ENCODE measurements around the gene KREMEN1.

KREMEN1 gene

GRCh38 chr22:29125443-29125778, 52.6 kb downstream of the KREMEN1 start:
- in situ Hi-C loops (cut with MboI; ENCODE audit: low sequenced_read_pairs), result no loop called here

- in situ Hi-C loops (cut with MboI; ENCODE audit: low sequenced_read_pairs), result no loop called here
These were observed 53.0 kb downstream of the KREMEN1 start for GRCh38 chr22:29125844-29126243.

- in situ Hi-C loops (cut with MboI; ENCODE audit: low sequenced_read_pairs), result no loop called here
These were observed 54.0 kb downstream of the KREMEN1 start for GRCh38 chr22:29126670-29127395.

GRCh38 chr22:29128891-29129807, 56.3 kb downstream of the KREMEN1 start:
- in situ Hi-C loops (cut with MboI; ENCODE audit: low sequenced_read_pairs), result no loop called here

GRCh38 chr22:29129808-29130140, 56.9 kb downstream of the KREMEN1 start:
- in situ Hi-C loops (cut with MboI; ENCODE audit: low sequenced_read_pairs), result no loop called here

- in situ Hi-C loops (cut with MboI; ENCODE audit: low sequenced_read_pairs), result no loop called here
These were observed 57.6 kb downstream of the KREMEN1 start for GRCh38 chr22:29130476-29130875.

- in situ Hi-C loops (cut with MboI; ENCODE audit: low sequenced_read_pairs), result no loop called here
These were observed 60.8 kb downstream of the KREMEN1 start for GRCh38 chr22:29133603-29134133.

GRCh38 chr22:29134448-29134847, 61.6 kb downstream of the KREMEN1 start:
- in situ Hi-C loops (cut with MboI; ENCODE audit: low sequenced_read_pairs), result no loop called here

- in situ Hi-C loops (cut with MboI; ENCODE audit: low sequenced_read_pairs), result no loop called here
These were observed 64.2 kb downstream of the KREMEN1 start for GRCh38 chr22:29136782-29137700.

GRCh38 chr22:29138556-29139305, 65.9 kb downstream of the KREMEN1 start:
- in situ Hi-C loops (cut with MboI; ENCODE audit: low sequenced_read_pairs), result no loop called here

GRCh38 chr22:29139965-29140782, 67.3 kb downstream of the KREMEN1 start:
- in situ Hi-C loops (cut with MboI; ENCODE audit: low sequenced_read_pairs), result no loop called here

- in situ Hi-C loops (cut with MboI; ENCODE audit: low sequenced_read_pairs), result no loop called here
These were observed 68.3 kb downstream of the KREMEN1 start for GRCh38 chr22:29141078-29141688.

GRCh38 chr22:29142116-29142515, 69.3 kb downstream of the KREMEN1 start:
- in situ Hi-C loops (cut with MboI; ENCODE audit: low sequenced_read_pairs), result no loop called here

- in situ Hi-C loops (cut with MboI; ENCODE audit: low sequenced_read_pairs), result no loop called here
These were observed 71.3 kb downstream of the KREMEN1 start for GRCh38 chr22:29143941-29144785.

- in situ Hi-C loops (cut with MboI; ENCODE audit: low sequenced_read_pairs), result no loop called here
These were observed 71.9 kb downstream of the KREMEN1 start for GRCh38 chr22:29144786-29145160.

GRCh38 chr22:29145321-29146072, 72.7 kb downstream of the KREMEN1 start:
- in situ Hi-C loops (cut with MboI; ENCODE audit: low sequenced_read_pairs), result no loop called here

- in situ Hi-C loops (cut with MboI; ENCODE audit: low sequenced_read_pairs), result no loop called here
These were observed 73.3 kb downstream of the KREMEN1 start for GRCh38 chr22:29146091-29146560.
